ENCODE results near the gene DSCAML1. TPM values are rescaled to one million over a fixed set of nuclear protein-coding genes. Genes with fewer than 3 reads are reported as not detected.

The DSCAML1 gene
- total RNA-seq, 1 experiment from 2014 or later, result not detected

GRCh38 chr11:117643606-117644300 lies 153.3 kb downstream of the DSCAML1 start:
- DNase-seq (ENCODE audit: extremely low read depth, low read depth), result no peak

DNA sequence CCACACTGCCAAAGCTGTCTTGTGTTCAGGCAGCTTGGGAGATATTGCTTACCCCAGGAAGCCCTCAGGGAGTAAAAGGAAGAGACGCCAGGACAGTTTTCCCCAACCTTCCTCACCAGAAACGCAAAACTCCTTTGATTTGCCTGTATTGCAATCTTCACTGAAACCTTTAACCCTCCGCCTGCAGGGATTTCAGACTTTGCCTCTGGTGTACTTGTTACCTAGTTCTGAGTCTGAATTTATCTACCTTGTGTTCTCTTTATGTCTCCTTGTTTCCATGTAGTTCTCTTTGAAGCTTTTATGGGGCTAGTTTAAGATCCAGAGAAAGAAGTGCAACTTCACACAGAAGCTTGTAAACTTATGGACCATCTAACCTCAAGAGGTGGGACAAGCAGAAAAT lies 154.2 kb downstream of the DSCAML1 start:
- DNase-seq (ENCODE audit: extremely low read depth, low read depth), result no peak

- no peak for DNase-seq (ENCODE audit: extremely low read depth, low read depth)
These were observed 154.6 kb downstream of the DSCAML1 start for GRCh38 chr11:117642396-117642795.

DNA sequence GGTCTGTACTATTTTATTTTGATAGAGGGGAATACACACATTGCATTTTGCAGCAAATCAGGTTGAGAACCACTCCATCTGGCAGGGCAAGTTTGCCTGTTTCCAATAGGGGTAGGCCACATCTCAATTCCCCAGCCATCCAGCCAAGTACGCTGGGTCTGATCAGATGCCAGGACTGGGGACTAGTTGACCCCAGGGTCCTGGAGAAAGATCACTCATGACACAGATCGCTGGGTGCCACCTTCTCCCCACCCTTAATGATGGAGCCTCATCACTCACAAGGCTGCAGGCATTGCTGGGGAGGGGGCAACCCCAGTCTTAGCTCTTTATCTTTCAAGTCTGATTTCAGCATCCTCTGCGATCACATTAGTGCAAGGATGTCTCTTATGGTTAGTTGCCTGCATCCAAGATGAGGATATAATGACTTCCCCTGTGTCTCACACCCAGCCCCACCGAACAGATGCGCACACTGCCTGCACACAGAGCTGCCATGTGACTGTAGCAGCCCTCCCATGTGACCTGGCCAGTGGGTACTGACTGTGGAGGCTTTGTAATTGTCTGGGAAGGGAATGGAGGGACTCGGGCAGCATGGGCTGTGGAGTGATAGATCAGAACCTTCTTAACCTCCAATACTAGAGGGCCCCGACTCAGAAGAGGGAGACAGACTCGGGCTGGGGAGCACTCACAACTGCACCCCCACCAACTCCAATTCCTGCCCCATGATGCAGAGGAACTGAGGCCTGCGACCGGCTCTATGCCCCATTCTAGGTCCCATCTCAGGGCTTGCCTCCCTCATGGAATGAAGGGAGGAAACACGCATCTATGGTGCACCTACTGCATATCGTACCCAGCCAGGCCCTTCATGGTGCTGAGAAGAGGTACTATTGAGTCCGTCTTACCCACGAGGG lies 155.8 kb downstream of the DSCAML1 start:
- DNase-seq (ENCODE audit: extremely low read depth, low read depth), result no peak

DNA sequence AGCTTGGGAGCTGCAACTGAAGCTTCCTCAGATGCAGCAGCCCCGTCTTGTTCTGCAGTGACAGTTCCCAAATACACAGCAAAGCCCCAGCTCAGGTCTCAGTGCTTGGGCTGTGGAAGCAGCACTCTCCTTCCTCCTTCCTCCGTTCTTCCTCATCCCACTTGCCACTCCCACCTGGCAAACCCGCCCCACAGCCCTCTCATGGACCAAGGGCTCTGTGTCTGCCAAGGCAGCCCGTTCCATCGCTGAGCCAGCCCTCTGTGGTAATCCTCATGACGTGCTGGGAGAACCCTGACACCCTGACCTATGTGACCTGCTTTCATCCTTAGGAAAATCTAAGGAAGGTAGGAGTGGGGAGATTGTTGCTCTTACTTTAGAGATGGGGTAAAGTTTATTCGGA lies 157.0 kb downstream of the DSCAML1 start:
- DNase-seq (ENCODE audit: extremely low read depth, low read depth), result no peak

DNA sequence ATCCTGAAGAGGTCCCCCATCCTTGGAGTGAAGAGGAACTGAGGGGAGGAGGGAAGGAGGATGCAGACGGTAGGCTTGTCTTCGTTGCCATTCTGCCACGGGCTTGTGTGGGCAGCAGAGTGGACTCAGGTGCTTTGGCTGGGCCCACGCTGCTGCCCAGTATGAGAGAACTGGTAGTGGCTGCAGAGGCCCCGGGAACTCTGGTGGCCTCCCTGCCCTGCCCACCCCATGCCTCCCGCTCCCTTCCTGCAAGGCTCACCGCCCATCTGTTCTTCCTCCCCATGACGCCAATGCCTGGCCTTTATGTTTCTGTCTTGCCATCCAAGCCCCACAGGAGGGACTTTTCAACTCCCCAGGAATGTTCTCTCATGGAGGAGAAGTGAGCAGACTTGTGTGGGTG lies 157.4 kb downstream of the DSCAML1 start:
- DNase-seq (ENCODE audit: extremely low read depth, low read depth), result no peak

- no peak for DNase-seq (ENCODE audit: extremely low read depth, low read depth)
These were observed 158.0 kb downstream of the DSCAML1 start for GRCh38 chr11:117638911-117639543.

DNA sequence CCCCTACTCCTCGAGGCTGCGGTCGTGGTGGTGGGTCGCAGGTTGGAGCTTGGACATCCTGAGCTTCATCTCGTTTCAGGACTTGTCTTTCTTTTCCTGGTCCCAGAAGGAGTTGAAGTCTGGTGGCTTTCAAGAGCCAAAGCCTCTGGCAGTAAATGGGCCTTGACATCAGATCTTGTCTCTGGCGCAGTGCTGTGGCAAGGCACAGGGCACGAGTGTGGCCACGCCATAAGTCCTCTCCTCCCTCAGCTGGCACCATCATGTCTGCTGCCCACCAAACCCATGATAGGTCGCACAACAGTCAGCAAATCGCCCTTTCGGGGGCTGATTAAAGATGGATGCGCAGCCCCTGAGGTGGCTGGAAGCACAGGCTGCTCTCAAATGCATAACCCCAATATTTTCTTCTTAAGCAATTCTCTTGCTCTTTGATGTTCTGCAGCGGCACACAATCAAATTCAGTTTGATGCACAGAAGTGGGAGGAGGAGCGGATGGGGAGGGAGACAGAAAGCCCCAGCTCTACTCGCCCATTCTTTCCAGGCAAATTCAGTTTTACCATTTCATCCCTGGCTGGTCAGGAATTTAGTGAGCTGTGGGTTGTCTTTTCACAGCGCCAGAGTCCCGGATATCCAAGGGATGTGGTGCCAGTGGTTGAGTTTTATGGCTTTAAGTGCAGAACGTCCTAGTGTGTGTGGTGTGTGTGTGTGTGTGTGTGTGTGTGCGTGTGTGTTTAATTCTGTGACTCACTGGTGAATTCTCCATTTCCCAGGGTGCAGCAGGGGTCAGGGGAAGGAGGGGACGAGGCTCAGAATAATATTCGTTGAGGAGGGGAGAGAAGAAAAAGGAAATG lies 162.0 kb downstream of the DSCAML1 start:
- no peak for DNase-seq (ENCODE audit: extremely low read depth, low read depth)

DNA sequence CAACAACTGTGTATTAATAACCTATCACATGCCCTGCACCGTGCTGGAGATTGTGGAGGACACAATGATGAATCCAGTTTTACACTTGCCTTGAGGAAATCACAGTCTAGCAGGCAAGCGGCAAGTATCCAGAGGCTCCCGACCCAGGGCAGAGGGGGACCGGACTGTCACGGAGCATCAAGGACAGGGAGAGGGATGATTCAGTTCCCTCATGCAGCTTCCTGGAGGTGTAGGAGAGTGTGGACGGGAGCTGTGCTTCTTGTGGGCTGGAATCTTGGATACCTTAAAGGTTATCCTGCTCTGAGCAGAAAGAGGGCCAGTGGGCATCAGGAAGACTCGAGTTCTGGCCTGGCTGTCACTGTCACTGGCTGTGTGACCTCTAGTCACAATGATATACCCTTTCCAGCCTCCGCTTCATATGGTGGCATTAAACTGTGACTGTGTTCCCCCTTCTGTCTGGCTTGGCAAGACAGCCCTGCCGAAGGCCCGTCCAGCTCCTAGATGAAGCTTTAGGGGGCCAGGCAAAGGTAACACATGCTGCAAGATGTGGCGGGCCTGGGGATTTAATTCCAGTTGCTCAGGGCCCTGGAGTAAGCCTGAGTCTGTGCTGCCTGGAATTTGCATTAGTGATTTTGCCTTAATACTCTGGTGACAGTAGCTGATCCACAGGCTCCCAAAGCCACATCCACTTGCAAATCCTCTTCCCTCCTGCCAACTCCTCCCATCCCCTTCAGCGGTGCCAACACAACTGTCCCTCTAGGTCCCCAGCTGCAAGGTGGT lies 162.8 kb downstream of the DSCAML1 start:
- no peak for DNase-seq (ENCODE audit: extremely low read depth, low read depth)

DNA sequence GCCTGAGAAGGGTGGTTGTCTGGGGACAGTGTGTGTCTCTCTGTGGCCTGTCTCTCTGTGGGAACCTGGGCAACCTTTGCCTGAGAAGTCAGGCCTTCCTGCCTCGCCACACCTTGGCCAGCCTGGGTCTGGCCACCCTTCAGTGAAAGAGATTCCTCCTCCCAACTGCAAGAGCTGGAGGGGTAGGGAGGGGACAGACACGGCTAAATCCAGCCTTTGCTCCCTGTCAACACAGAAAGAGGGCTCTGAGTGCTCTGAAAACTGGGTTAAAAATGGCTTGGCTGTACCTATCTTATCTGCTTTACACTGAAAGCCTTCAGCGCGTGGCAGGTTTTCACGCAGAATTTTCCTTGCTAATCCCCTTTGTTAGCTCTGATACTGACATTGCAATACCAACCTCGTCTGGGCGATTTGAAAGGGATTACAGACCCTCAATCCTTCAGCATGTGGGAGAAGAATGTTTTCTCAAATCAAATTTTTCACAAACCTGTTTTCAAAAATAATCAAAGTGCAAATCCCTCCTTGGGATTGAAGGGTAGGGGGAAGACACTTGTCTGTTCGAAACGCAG lies 163.7 kb downstream of the DSCAML1 start:
- DNase-seq (ENCODE audit: extremely low read depth, low read depth), result no peak

DNA sequence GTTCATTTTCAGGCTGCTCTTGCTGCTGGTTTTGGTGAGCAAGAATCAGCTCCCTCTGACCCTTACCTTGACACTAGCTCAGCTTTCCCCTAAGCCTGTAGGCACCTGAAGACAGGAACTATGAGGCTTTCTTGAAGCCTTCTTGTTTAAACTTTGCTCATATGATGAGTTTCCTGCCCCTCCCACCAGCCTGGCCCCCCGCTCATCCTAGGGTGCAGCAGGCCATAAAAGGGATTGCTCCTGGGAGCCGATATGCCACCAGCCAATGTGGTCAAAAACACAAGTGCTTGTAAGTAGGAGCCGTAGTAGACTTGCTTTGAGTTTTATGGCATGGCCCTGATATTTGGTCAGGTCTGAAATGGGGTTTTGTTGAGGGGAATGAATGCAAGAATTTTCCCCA lies 164.7 kb downstream of the DSCAML1 start:
- no peak for DNase-seq (ENCODE audit: extremely low read depth, low read depth)

- DNase-seq (ENCODE audit: extremely low read depth, low read depth), result no peak
These were observed 165.5 kb downstream of the DSCAML1 start for GRCh38 chr11:117631336-117632140.

DNA sequence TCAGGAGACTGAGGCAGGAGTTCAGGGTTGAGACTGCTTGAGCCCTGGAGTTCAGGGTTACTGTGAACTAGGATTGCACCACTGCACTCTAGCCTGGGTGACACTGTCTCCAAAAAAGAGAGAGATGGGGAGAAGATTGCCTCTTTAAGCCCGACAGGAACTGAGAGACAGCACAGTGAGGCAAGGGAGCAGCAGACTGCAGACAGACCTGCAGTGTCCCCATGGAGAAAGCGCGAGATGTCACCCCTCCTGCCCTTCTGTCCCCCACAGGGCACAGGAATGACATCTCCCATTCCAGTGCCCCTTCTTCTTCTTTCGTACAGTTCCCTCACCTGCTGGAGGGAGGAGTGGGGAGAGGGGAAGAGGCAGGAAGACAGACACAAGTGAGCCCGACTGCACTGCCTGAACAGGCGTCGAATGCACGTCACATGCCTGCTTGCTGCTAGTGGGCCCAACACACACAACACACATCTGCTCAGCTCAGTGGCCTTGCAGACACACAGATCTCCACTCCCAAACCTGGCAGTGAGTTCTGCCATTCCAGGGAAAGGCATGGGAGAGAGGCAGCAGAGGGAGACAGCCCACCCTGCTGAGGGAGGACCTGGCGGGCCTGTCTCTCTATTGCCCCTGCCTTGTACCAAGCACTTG lies 167.0 kb downstream of the DSCAML1 start:
- DNase-seq (ENCODE audit: extremely low read depth, low read depth), result no peak

GRCh38 chr11:117629146-117629545 lies 167.9 kb downstream of the DSCAML1 start:
- DNase-seq (ENCODE audit: extremely low read depth, low read depth), result no peak

GRCh38 chr11:117627259-117627658 lies 169.8 kb downstream of the DSCAML1 start:
- DNase-seq (ENCODE audit: extremely low read depth, low read depth), result no peak

GRCh38 chr11:117626576-117626975 lies 170.4 kb downstream of the DSCAML1 start:
- DNase-seq (ENCODE audit: extremely low read depth, low read depth), result no peak

GRCh38 chr11:117625237-117625636 lies 171.8 kb downstream of the DSCAML1 start:
- no peak for DNase-seq (ENCODE audit: extremely low read depth, low read depth)

- no peak for DNase-seq (ENCODE audit: extremely low read depth, low read depth)
These were observed 173.2 kb downstream of the DSCAML1 start for GRCh38 chr11:117623831-117624271.

All from NCI-H460 (cell line).